GM13976 (cell line): ENCODE data around the gene NR5A1.

Experiments used
- DNase-seq: peaks from one replicate; pipeline ENCODE4 v3.0.0; 2012; ENCODE audit warnings: low spot score
- in situ Hi-C: fragments of 300-500 bp; cut with MboI; formaldehyde crosslinking; loops from one replicate; pipeline ENCODE4 v1.12.0; 2022; ENCODE audit warnings: low sequenced_read_pairs, mixed read lengths, inconsistent platforms; ENCODE audit not compliant: unreplicated experiment
- TF ChIP-seq, protein P1 (sequence below): IDR thresholded peaks from 2 replicates; pipeline ENCODE4 v1.5.1; 2012; ENCODE audit warnings: borderline replicate concordance, mild to moderate bottlenecking; ENCODE audit not compliant: insufficient read depth; ENCODE audit errors: extremely low read depth, missing control alignments, control extremely low read depth

The NR5A1 gene

DNA sequence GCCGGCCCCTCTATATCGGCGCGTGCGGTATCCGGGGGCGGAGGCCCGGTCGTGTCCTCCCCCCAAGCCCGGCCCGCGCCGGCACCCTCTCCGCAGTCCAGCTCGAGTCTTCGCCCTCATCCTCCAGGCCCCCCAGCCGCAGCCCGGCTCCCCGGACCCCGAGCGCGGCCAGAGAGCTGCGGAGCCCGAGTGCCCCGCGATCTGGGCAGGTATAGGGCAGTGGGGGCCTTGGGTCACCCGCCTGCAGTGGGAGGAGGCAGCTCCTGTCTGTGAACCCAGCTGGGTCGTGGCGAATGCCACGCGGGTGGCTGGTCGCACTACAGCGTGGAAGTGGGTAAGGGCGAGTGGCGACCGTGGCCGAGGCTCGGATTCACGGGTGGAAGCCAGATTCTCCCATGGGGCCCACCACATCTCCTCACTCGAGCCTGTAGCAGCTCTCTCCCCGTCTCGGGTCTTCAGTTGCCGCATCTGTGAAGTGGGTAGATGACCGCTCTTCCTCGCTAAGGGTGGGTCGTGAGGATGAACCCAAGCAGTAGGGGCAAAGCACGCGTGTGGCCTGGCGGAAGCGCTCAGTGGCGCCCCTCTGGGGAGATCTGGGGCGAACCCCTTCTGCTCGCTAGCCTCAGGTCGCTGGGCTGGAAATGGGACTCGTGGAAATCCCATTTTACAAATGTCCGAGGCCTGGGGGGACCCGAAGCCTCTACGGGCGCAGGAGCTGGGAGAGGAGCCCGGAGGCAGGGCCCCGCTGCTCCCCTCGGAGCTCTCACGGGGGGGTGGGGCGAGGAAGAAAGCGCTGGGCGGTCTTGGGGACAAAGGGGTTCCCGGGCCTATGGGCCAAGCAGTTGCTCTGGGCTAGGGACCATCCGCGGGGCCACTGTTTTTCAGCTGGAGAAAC is 1.9 kb downstream of the NR5A1 start:
- no peak for DNase-seq
- in situ Hi-C loops = no loop called here
- TF ChIP-seq, protein P1, sequence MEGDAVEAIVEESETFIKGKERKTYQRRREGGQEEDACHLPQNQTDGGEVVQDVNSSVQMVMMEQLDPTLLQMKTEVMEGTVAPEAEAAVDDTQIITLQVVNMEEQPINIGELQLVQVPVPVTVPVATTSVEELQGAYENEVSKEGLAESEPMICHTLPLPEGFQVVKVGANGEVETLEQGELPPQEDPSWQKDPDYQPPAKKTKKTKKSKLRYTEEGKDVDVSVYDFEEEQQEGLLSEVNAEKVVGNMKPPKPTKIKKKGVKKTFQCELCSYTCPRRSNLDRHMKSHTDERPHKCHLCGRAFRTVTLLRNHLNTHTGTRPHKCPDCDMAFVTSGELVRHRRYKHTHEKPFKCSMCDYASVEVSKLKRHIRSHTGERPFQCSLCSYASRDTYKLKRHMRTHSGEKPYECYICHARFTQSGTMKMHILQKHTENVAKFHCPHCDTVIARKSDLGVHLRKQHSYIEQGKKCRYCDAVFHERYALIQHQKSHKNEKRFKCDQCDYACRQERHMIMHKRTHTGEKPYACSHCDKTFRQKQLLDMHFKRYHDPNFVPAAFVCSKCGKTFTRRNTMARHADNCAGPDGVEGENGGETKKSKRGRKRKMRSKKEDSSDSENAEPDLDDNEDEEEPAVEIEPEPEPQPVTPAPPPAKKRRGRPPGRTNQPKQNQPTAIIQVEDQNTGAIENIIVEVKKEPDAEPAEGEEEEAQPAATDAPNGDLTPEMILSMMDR = no peak

DNA sequence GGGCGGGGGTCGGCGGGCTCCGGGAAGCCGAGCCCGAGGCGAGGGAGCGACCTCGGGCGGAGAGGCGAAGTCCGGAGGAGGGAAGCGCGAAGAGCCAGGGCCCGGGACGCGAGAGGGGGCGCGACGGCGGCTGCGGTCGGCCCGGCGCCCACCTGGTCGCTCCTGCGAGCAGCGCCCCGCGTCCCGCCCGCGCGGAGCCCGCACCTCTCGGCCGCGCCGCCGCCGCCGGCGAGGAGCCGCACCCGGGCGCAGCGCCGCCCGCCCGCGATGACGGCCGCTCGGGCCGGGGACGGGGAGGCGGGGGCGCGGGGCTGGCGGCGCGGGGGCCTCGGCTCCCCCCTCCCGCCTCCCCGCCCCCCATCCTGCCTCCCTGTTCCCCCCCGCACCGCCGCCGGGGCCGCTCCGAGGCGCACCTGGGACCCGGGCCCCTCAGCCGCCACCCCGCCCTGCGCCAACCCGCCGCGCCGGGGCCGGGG is 2.6 kb downstream of the NR5A1 start:
- in situ Hi-C loops = no loop called here
- TF ChIP-seq, protein P1 = no peak
- no peak for DNase-seq

DNA sequence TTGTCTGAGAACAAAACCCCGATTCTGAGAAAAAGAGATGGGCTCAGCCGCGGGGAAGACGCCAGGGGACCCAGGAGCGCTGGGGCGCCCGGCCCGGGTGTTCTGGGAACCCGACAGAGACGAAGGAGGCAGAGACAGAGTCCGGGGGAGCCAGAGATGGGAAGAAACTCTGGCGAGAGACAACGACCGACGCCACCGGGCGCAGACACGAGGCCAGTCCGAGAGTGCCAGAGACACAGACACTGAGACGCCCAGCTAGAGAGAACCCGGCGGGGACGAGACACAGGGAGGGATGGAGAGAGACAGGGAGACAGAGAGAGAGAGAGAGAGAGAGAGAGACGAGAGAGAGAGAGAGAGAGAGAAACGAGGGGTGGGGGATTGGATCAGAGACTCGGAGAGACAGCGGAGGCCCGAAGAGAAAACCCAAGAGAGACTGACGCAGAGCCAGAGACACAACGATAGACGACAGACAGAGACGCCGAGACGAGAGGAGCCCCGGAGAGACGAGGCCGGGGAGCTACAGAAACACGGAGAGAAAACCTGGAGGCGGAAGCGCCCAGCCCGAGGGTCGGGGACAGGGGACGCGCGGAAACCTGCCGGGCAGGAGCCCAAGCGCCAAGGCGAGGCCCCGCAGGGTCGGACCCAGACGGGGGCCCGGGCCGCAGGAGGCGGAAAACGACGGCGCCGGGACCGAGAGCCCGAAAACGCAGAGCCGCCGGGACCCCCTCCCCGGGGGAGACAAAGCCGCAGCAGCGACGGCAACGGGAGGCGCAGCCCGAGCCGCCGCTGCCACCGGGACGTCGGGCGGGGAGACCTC is 3.3 kb downstream of the NR5A1 start:
- in situ Hi-C loops = no loop called here
- DNase-seq = no peak
- TF ChIP-seq, protein P1 = no peak

DNA sequence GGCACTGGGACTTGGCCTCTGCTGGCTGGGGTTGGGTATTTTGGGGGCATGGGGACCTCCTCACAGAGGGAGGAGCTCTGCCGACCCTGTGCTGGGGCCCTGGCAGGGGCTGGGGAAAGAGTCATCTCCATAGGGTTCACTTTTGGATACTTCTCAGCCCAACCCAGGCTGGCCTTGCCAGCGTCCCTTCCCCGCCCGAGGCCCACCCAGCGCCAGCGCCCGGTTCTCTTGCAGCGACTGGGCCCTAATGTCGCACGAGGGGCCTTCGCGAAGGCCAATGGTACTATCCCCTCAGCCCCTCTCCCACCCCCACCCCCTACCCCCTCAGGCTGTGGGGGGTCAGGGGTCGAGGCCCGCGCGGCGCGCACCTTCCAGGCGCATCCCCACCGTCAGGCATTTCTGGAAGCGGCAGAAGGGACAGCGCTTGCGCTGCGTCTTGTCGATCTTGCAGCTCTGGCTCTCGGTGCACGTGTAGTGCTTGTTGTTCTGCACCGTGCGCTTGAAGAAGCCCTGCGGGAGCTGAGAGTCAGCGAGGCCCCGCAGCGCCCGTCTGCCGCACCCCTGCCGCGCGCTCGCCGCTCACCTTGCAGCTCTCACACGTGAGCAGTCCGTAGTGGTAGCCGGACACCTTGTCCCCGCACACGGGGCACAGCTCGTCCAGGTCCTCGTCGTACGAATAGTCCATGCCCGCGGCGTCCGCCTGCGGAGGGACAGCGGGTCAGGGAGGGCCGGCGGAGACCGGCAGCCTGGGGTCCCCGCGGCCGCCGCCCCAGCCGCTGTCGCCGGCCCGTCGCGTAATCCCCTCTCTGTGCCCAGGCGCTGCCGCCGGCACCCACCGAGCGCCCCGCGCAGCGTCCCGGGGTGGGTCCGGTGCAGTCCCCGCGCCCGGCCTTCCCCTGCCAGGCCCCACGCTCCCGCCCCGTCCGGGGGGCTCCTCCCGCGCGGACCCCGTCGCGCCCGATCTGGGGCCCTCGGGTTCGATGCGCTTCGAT is 4.2 kb downstream of the NR5A1 start:
- TF ChIP-seq, protein P1 = no peak
- no peak for DNase-seq
- in situ Hi-C loops = no loop called here

DNA sequence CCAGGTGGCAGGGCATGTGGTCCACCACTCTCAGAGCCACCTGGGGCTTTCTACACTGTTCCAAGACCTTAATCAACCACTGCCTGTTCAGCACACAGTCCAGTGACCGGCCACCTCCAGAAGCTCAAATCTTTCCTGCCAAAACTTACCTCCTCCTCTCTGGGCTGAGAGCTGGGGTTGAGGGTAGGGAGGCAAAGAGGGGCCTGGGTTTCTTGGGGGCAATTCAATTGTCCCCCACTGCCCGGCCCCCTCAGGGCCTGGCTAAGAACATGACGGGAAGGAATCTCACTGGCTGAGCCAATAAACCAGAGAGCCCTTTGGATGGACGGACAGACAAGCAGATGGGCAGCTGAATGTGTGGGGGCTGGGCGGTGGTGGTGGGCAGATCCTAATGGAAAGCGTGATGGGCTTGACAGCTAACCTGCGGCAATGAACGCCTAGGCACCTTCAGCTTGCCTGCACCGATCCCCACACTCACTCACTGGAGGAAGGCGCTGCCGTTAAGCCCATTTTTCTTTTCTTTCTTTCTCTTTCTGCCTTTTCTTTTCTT is 5.4 kb downstream of the NR5A1 start:
- in situ Hi-C loops = no loop called here
- DNase-seq = no peak
- TF ChIP-seq, protein P1 = no peak
